KMS-11 (cell line): Measurements from ENCODE around the gene FAM13C.

Experiments used
- H2AFZ ChIP-seq: fragments of 200-600 bp; sonication (generic); 2 replicates; pipeline ENCODE4 v1.6.1; 2016; ENCODE audit warnings: antibody characterized with exemption, mixed run types, low read depth
- H3K27ac ChIP-seq: fragments of 200-600 bp; sonication (generic); 2 replicates; pipeline ENCODE4 v1.6.1; 2016; ENCODE audit warnings: mild to moderate bottlenecking, mixed run types
- H3K27me3 ChIP-seq: fragments of 200-600 bp; sonication (generic); 2 replicates; pipeline ENCODE4 v1.6.1; 2017; ENCODE audit warnings: mild to moderate bottlenecking, low read depth, mixed run types, moderate library complexity; ENCODE audit not compliant: insufficient read depth
- H3K36me3 ChIP-seq: fragments of 200-600 bp; sonication (generic); 2 replicates; pipeline ENCODE4 v1.6.1; 2017; ENCODE audit warnings: mild to moderate bottlenecking, mixed run types; ENCODE audit not compliant: insufficient read depth
- H3K4me1 ChIP-seq: fragments of 200-600 bp; sonication (generic); 2 replicates; pipeline ENCODE4 v1.6.1; 2016; ENCODE audit warnings: mild to moderate bottlenecking, low read depth, mixed run types; ENCODE audit not compliant: poor library complexity, severe bottlenecking
- H3K4me2 ChIP-seq: fragments of 200-600 bp; sonication (generic); 2 replicates; pipeline ENCODE4 v1.7.0; 2016; ENCODE audit warnings: mild to moderate bottlenecking, mixed run types
- H3K4me3 ChIP-seq: fragments of 200-600 bp; sonication (generic); IDR thresholded peaks from 2 replicates; pipeline ENCODE4 v1.6.1; 2017; ENCODE audit warnings: low read depth, low read length, mixed read lengths; ENCODE audit not compliant: insufficient read depth
- H3K79me2 ChIP-seq: fragments of 200-600 bp; sonication (generic); 2 replicates; pipeline ENCODE4 v1.6.1; 2016; ENCODE audit warnings: low read depth, mixed run types; ENCODE audit not compliant: insufficient read depth
- H3K9ac ChIP-seq: fragments of 200-600 bp; sonication (generic); 2 replicates; pipeline ENCODE4 v1.6.1; 2016; ENCODE audit warnings: mild to moderate bottlenecking, mixed run types
- H4K20me1 ChIP-seq: fragments of 200-600 bp; sonication (generic); 2 replicates; pipeline ENCODE4 v1.6.1; 2016; ENCODE audit warnings: mild to moderate bottlenecking, mixed run types; ENCODE audit not compliant: insufficient read depth
- TF ChIP-seq, protein P1 (sequence below): fragments of 200-600 bp; sonication (generic); conservative IDR thresholded peaks from 2 replicates; pipeline ENCODE4 v1.6.1; 2017; ENCODE audit warnings: low read depth, mild to moderate bottlenecking, antibody characterized with exemption, low read length, moderate library complexity, mixed read lengths

The FAM13C gene

DNA sequence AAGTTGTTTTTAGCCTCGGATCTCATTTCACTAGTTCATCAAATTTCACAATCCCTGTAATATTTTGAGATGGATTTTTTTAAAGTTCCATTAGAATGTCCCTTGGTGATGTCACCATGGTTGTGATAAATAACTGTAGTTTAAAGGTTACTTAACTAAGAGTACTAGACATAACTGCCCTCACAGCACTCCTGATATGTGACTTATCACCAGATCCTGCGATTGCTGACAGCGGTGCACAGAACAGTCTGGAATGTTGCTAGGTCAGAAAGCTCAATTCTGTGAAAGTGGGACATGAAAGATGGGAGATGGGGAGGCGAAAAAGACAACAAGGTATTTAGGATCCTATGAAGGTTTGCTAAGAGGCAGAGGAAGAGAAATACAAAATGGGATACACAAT lies 40.2 kb downstream of the FAM13C start:
- H3K36me3 ChIP-seq = no peaks in the 10 kb centered on the region
- H3K79me2 ChIP-seq = no peaks in the 10 kb centered on the region
- no peak overlapping the region for H3K9ac ChIP-seq
- H2AFZ ChIP-seq = no peak overlapping the region
- no peak overlapping the region for H3K4me2 ChIP-seq
- H3K4me1 ChIP-seq = no peaks in the 10 kb centered on the region
- no peak overlapping the region for H3K4me3 ChIP-seq
- no peaks in the 10 kb centered on the region for H3K27me3 ChIP-seq
- TF ChIP-seq, protein P1, sequence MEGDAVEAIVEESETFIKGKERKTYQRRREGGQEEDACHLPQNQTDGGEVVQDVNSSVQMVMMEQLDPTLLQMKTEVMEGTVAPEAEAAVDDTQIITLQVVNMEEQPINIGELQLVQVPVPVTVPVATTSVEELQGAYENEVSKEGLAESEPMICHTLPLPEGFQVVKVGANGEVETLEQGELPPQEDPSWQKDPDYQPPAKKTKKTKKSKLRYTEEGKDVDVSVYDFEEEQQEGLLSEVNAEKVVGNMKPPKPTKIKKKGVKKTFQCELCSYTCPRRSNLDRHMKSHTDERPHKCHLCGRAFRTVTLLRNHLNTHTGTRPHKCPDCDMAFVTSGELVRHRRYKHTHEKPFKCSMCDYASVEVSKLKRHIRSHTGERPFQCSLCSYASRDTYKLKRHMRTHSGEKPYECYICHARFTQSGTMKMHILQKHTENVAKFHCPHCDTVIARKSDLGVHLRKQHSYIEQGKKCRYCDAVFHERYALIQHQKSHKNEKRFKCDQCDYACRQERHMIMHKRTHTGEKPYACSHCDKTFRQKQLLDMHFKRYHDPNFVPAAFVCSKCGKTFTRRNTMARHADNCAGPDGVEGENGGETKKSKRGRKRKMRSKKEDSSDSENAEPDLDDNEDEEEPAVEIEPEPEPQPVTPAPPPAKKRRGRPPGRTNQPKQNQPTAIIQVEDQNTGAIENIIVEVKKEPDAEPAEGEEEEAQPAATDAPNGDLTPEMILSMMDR = no peak
- H3K27ac ChIP-seq = no peak overlapping the region
- H4K20me1 ChIP-seq = no peaks in the 10 kb centered on the region

DNA sequence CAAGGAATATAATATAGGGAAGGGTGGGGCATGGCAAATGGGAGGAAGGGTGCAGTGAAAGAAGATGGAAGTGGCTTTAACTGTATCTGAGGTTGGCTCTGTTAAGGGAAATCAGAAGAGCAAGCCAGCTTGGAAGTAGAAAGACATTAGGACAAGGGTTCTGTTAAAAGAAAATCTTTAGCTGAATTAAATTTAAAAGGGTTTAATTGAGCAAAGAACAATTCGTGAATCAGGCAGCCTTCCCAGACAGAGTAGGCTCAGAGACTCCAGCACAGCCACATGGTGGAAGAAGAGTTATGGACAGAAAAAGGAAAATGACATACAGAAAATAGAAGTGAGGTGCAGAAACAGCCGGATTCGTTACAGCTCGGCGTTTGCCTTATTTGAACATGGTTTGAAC lies 42.0 kb downstream of the FAM13C start:
- Histone ChIP-seq H3K9ac (no peak overlapping the region), H3K27ac (no peak overlapping the region), H3K79me2 (no peaks in the 10 kb centered on the region), H4K20me1 (no peaks in the 10 kb centered on the region), H3K4me3 (no peak overlapping the region), H3K4me2 (no peak overlapping the region), H2AFZ (no peak overlapping the region), H3K4me1 (no peaks in the 10 kb centered on the region), H3K27me3 (no peaks in the 10 kb centered on the region), H3K36me3 (no peaks in the 10 kb centered on the region)
- TF ChIP-seq, protein P1 = no peak

DNA sequence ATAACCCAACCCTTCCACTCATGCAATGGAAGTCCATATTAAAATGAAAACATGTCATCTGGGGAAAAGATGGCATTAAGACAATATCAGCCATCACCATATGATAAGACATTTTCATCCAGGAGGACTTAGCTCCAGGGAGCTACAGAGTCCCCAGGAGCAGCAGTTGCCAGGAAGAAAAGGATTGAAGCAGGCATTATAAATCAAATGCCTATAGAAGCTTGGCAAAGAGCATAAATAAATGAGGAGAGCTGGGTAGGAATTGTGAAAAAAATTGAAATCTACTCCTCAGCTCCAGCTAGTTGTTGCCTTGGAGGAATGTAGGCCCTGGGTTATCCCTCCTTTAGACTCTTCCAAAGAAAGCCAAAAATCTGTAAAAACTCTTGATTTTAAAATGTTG lies 42.5 kb downstream of the FAM13C start:
- Histone ChIP-seq H3K36me3 (no peaks in the 10 kb centered on the region), H3K9ac (no peak overlapping the region), H4K20me1 (no peaks in the 10 kb centered on the region), H3K4me2 (no peak overlapping the region), H3K27ac (no peak overlapping the region), H3K4me1 (no peaks in the 10 kb centered on the region), H3K4me3 (no peak overlapping the region), H2AFZ (no peak overlapping the region), H3K27me3 (no peaks in the 10 kb centered on the region), H3K79me2 (no peaks in the 10 kb centered on the region)
- TF ChIP-seq, protein P1 = no peak

DNA sequence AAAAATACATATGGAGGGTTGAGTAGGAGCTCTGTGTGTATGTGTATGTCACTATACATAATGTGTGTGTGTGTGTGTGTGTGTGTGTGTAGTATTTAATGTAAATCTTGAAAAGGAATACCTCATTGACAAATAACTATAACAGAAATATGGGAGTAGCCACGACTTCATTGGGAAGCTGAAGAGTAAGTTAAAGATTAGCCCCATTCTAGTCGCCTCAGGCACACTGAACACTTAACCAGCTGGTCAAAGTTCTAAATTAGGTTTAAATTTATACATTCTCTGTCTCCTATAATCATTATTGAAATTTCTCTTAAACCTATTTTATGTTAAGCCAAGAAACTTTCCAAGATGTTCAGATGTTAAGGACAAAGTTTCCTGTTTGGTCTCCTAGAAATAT lies 45.3 kb downstream of the FAM13C start:
- no peak overlapping the region for H2AFZ ChIP-seq
- H3K27ac ChIP-seq = no peak overlapping the region
- no peaks in the 10 kb centered on the region for H3K36me3 ChIP-seq
- H3K4me1 ChIP-seq = no peaks in the 10 kb centered on the region
- no peak overlapping the region for H3K4me3 ChIP-seq
- TF ChIP-seq, protein P1 = no peak
- no peaks in the 10 kb centered on the region for H3K27me3 ChIP-seq
- no peaks in the 10 kb centered on the region for H3K79me2 ChIP-seq
- H3K4me2 ChIP-seq = no peak overlapping the region
- no peaks in the 10 kb centered on the region for H4K20me1 ChIP-seq
- no peak overlapping the region for H3K9ac ChIP-seq

DNA sequence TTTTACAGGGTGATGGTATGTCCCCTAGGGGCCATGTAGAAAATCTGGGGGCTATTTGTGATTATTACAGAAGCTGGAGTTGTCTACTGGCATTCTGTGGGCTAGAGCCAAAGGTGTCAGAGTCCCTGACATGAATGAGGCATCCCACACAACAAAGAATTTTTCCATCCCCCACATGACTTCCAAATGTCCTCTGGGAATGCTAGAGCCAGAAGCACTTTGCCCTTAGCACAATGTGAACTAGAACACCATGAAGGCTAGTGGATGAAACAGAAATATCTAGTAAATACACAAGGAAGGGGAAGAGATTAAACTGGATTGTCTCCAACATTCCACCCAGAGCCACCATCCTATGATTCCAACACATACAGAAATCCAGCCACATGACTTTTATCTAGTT lies 46.9 kb downstream of the FAM13C start:
- H3K4me3 ChIP-seq = no peak overlapping the region
- no peak overlapping the region for H2AFZ ChIP-seq
- no peaks in the 10 kb centered on the region for H3K79me2 ChIP-seq
- H3K36me3 ChIP-seq = no peaks in the 10 kb centered on the region
- H4K20me1 ChIP-seq = no peaks in the 10 kb centered on the region
- H3K4me2 ChIP-seq = no peak overlapping the region
- H3K4me1 ChIP-seq = no peaks in the 10 kb centered on the region
- TF ChIP-seq, protein P1 = no peak
- H3K9ac ChIP-seq = no peak overlapping the region
- H3K27me3 ChIP-seq = no peaks in the 10 kb centered on the region
- H3K27ac ChIP-seq = no peak overlapping the region
